H1 (cell line): ENCODE measurements around the gene CCNJ.

Experiments
- BACH1 ChIP-seq: IDR thresholded peaks from 2 replicates; pipeline ENCODE4 v1.6.1; 2012; ENCODE audit warnings: low read length, improper control_type of control experiment
- EP300 ChIP-seq, 2 experiments: IDR thresholded peaks; 1 replicate in 1 of 2; 2 replicates in 1 of 2; pipeline ENCODE4 v1.6.1; 2011 to 2012; ENCODE audit warnings: low read depth in 2 of 2, low read length in 2 of 2, mild to moderate bottlenecking in 2 of 2, borderline replicate concordance in 1 of 2, inconsistent platforms in 1 of 2, moderate library complexity in 1 of 2
- POLR2A ChIP-seq, 2 experiments: IDR thresholded peaks; 1 replicate in 1 of 2; 2 replicates in 1 of 2; pipeline ENCODE4 v1.6.1; 2011; ENCODE audit warnings: low read depth in 2 of 2, low read length in 2 of 2, mild to moderate bottlenecking in 2 of 2; ENCODE audit errors: control extremely low read depth in 1 of 2
- POLR2AphosphoS5 ChIP-seq: IDR thresholded peaks from 2 replicates; pipeline ENCODE4 v1.6.1; 2011; ENCODE audit warnings: low read depth, low read length
- RAD21 ChIP-seq, 2 experiments: IDR thresholded peaks in 1 of 2; conservative IDR thresholded peaks in 1 of 2; 2 replicates each; pipeline ENCODE4 v1.6.1; 2011; ENCODE audit warnings: low read depth in 2 of 2, low read length in 2 of 2, improper control_type of control experiment in 1 of 2, inconsistent platforms in 1 of 2, mild to moderate bottlenecking in 1 of 2, moderate library complexity in 1 of 2
- SUZ12 ChIP-seq: fragments of 200-600 bp; sonication (generic); IDR thresholded peaks from 2 replicates; pipeline ENCODE4 v1.6.1; 2012; ENCODE audit warnings: mild to moderate bottlenecking, inconsistent platforms, low read length, moderate library complexity, mixed read lengths
- TAF1 ChIP-seq: IDR thresholded peaks from 2 replicates; pipeline ENCODE4 v1.6.1; 2011; ENCODE audit warnings: mild to moderate bottlenecking, low read depth, low read length
- TF ChIP-seq, protein P1 (sequence below), 3 experiments: IDR thresholded peaks; 1 replicate in 2 of 3; 2 replicates in 1 of 3; pipeline versions ENCODE4 v1.5.1 to v1.6.1; 2011; ENCODE audit warnings: low read length in 3 of 3, mild to moderate bottlenecking in 3 of 3, inconsistent platforms in 2 of 3, low read depth in 1 of 3, moderate library complexity in 1 of 3; ENCODE audit not compliant: insufficient read depth in 1 of 3; ENCODE audit errors: control extremely low read depth in 1 of 3
- TF ChIP-seq, protein P2 (sequence below): IDR thresholded peaks from 2 replicates; pipeline ENCODE4 v1.6.1; 2012; ENCODE audit warnings: inconsistent platforms
- TF ChIP-seq, protein P3 (sequence below): IDR thresholded peaks from 2 replicates; pipeline ENCODE4 v1.6.1; 2011; ENCODE audit warnings: low read length, improper control_type of control experiment

DNA sequence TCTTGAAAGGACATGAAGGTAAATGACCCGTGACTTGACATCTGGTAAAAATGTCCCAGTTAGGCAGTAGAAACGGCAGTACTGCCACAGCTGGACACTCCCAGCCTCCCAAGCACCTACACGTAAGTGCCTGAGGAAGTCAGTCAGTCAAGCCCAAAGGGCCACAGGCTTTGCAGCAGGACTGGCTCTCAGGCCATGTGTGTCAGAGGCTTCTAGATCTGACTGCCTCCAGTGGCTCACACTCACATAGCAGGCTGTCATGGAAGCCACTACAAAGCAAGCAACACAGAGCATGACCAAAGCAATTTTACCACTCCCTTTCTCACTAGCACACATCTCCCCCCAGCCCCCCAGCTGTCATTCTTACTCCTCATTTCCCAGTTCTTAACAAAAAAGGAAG, 17.8 kb upstream of the CCNJ start:
- TF ChIP-seq EP300 (IDR thresholded peaks at IDR 0.05; ENCODE audit: borderline replicate concordance in 1 of 2, low read depth in 2 of 2, low read length in 2 of 2) (no peak), TAF1 (no peak), POLR2AphosphoS5 (no peak), RAD21 (IDR thresholded peaks at IDR 0.05 in 1 of 2, conservative IDR thresholded peaks at IDR 0.05 in 1 of 2; ENCODE audit: low read depth in 2 of 2, low read length in 2 of 2) (peak; percentile 24 to 45; a peak in 3 of 4 replicates), BACH1 (no peak), POLR2A (IDR thresholded peaks at IDR 0.05; ENCODE audit: control extremely low read depth in 1 of 2, low read depth in 2 of 2, low read length in 2 of 2) (no peak), SUZ12 (no peak)
- TF ChIP-seq, protein P1, sequence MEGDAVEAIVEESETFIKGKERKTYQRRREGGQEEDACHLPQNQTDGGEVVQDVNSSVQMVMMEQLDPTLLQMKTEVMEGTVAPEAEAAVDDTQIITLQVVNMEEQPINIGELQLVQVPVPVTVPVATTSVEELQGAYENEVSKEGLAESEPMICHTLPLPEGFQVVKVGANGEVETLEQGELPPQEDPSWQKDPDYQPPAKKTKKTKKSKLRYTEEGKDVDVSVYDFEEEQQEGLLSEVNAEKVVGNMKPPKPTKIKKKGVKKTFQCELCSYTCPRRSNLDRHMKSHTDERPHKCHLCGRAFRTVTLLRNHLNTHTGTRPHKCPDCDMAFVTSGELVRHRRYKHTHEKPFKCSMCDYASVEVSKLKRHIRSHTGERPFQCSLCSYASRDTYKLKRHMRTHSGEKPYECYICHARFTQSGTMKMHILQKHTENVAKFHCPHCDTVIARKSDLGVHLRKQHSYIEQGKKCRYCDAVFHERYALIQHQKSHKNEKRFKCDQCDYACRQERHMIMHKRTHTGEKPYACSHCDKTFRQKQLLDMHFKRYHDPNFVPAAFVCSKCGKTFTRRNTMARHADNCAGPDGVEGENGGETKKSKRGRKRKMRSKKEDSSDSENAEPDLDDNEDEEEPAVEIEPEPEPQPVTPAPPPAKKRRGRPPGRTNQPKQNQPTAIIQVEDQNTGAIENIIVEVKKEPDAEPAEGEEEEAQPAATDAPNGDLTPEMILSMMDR (IDR thresholded peaks at IDR 0.05; ENCODE audit: control extremely low read depth in 1 of 3, insufficient read depth in 1 of 3, low read depth in 1 of 3, low read length in 3 of 3): peak; percentile 36 to 73 (median 41)
- TF ChIP-seq, protein P2, sequence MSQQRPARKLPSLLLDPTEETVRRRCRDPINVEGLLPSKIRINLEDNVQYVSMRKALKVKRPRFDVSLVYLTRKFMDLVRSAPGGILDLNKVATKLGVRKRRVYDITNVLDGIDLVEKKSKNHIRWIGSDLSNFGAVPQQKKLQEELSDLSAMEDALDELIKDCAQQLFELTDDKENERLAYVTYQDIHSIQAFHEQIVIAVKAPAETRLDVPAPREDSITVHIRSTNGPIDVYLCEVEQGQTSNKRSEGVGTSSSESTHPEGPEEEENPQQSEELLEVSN: no peak
- TF ChIP-seq, protein P3, sequence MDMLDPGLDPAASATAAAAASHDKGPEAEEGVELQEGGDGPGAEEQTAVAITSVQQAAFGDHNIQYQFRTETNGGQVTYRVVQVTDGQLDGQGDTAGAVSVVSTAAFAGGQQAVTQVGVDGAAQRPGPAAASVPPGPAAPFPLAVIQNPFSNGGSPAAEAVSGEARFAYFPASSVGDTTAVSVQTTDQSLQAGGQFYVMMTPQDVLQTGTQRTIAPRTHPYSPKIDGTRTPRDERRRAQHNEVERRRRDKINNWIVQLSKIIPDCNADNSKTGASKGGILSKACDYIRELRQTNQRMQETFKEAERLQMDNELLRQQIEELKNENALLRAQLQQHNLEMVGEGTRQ: no peak
